ENCODE data around the gene PRKAR2B. TPM values are rescaled to one million over a fixed set of nuclear protein-coding genes. Genes with fewer than 3 reads are reported as not detected.

PRKAR2B gene
- total and polyA plus RNA-seq, 12 donors = 30.4 to 212 (median 82.9) TPM

- H3K4me3 ChIP-seq = no peak overlapping the region
- intact Hi-C loops (cut with DNase I) = no loop called here
Measured at GRCh38 chr7:107026166-107026565, 18.3 kb upstream of the PRKAR2B start.

GRCh38 chr7:107027208-107027607, 17.3 kb upstream of the PRKAR2B start:
- TF ChIP-seq, protein P1, sequence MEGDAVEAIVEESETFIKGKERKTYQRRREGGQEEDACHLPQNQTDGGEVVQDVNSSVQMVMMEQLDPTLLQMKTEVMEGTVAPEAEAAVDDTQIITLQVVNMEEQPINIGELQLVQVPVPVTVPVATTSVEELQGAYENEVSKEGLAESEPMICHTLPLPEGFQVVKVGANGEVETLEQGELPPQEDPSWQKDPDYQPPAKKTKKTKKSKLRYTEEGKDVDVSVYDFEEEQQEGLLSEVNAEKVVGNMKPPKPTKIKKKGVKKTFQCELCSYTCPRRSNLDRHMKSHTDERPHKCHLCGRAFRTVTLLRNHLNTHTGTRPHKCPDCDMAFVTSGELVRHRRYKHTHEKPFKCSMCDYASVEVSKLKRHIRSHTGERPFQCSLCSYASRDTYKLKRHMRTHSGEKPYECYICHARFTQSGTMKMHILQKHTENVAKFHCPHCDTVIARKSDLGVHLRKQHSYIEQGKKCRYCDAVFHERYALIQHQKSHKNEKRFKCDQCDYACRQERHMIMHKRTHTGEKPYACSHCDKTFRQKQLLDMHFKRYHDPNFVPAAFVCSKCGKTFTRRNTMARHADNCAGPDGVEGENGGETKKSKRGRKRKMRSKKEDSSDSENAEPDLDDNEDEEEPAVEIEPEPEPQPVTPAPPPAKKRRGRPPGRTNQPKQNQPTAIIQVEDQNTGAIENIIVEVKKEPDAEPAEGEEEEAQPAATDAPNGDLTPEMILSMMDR (IDR thresholded peaks at IDR 0.05) = no peak
- TF ChIP-seq POLR2A (IDR thresholded peaks at IDR 0.05) = no peak
- Histone ChIP-seq H3K9me3 (replicated peaks in 1 of 3) (peaks cover 0 to 6% (median 0%) of the 10 kb centered on the region in 3 donors), H3K36me3 (replicated peaks in 1 of 2) (peaks cover 0 to 2% of the 10 kb centered on the region in 2 donors), H3K4me1 (replicated peaks in 1 of 2) (peaks cover 0 to 12% of the 10 kb centered on the region in 2 donors), H3K4me3 (no peak overlapping the region), H3K27ac (peak overlapping the region in 1 of 5 donors; percentile 69), H3K27me3 (no peaks in the 10 kb centered on the region)
- DNase-seq = no peak
- WGBS, 4 donors = 66 to 89% (median 83%) methylated on average over 2 of the region's 2 CpGs
- intact Hi-C loops (cut with DNase I) = no loop called here

More at GRCh38 chr7:107026166-107026565, 18.3 kb upstream of the PRKAR2B start:
- no peak for DNase-seq
- no peaks in the 10 kb centered on the region for H3K27me3 ChIP-seq
- TF ChIP-seq, protein P1 (IDR thresholded peaks at IDR 0.05) = no peak
- TF ChIP-seq POLR2A (IDR thresholded peaks at IDR 0.05) = no peak
- peaks cover 0 to 6% (median 0%) of the 10 kb centered on the region in 3 donors for H3K9me3 ChIP-seq (replicated peaks in 1 of 3)
- WGBS, 4 donors = 87 to 93% (median 90%) methylated on average over 5 of the region's 5 CpGs
- H3K4me1 ChIP-seq (replicated peaks in 1 of 2) = peaks cover 0 to 12% of the 10 kb centered on the region in 2 donors
- H3K27ac ChIP-seq = no peak overlapping the region
- peaks cover 0 to 2% of the 10 kb centered on the region in 2 donors for H3K36me3 ChIP-seq (replicated peaks in 1 of 2)

- intact Hi-C loops (cut with DNase I) = no loop called here
- H3K27ac ChIP-seq = no peak overlapping the region
- peak in 3 of 7 donors; percentile 15 to 31 (median 20) for DNase-seq
- TF ChIP-seq, protein P1 (IDR thresholded peaks at IDR 0.05) = no peak
- TF ChIP-seq POLR2A (IDR thresholded peaks at IDR 0.05) = no peak
- H3K9me3 ChIP-seq (replicated peaks in 1 of 3) = no peaks in the 10 kb centered on the region
- H3K4me3 ChIP-seq = no peak overlapping the region
- H3K36me3 ChIP-seq (replicated peaks in 1 of 2) = peaks cover 0 to 2% of the 10 kb centered on the region in 2 donors
- no peaks in the 10 kb centered on the region for H3K27me3 ChIP-seq
- peaks cover 0 to 12% of the 10 kb centered on the region in 2 donors for H3K4me1 ChIP-seq (replicated peaks in 1 of 2)
- 40 to 65% (median 50%) methylated on average over 5 of the region's 5 CpGs for WGBS, 4 donors
Measured at GRCh38 chr7:107029061-107029763, 15.3 kb upstream of the PRKAR2B start.

DNA sequence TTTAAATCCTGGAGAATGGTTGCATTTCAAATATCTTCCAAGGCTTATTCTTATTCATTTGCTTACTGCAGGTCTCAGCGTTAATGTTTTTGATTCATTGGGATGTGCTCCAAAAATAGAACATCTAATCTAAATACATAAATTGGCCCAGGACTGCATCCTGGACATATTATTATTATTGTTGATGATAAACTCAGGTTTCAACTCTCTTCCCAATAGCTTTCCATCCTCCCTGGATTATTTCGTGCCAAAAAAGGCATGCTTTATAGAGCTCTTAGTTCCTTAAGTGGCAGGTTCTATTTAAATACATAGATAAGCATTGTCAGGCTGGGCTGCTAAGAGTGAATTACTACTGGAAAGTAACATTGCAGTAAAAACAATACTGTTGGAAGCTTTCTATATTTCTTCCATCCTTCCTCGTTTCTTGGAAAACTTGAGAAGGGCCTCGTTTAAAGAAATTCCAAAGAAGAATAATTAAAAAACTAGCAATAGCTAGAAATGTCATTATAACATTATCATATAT, 14.7 kb upstream of the PRKAR2B start:
- 44 to 54% (median 49%) methylated on average over 4 of the region's 4 CpGs for WGBS, 4 donors
- intact Hi-C loops (cut with DNase I) = no loop called here
- Histone ChIP-seq H3K4me3 (no peak overlapping the region), H3K4me1 (replicated peaks in 1 of 2) (peaks cover 0 to 12% of the 10 kb centered on the region in 2 donors), H3K36me3 (replicated peaks in 1 of 2) (peaks cover 0 to 2% of the 10 kb centered on the region in 2 donors), H3K9me3 (replicated peaks in 1 of 3) (no peaks in the 10 kb centered on the region), H3K27me3 (no peaks in the 10 kb centered on the region), H3K27ac (no peak overlapping the region)
- TF ChIP-seq POLR2A (IDR thresholded peaks at IDR 0.05) = no peak
- TF ChIP-seq, protein P1 (IDR thresholded peaks at IDR 0.05) = no peak
- DNase-seq = no peak
